ENCODE data around the gene CSNK1A1L. TPM values are rescaled to one million over a fixed set of nuclear protein-coding genes. Genes with fewer than 3 reads are reported as not detected.
"Not testable (repeated sequence)": the region's sequence is repeated elsewhere in the genome, so short reads cannot be mapped to it uniquely, and the experiment has no call there.

Gene CSNK1A1L
- total RNA-seq, 1 donor from 2014 or later: not detected

DNA sequence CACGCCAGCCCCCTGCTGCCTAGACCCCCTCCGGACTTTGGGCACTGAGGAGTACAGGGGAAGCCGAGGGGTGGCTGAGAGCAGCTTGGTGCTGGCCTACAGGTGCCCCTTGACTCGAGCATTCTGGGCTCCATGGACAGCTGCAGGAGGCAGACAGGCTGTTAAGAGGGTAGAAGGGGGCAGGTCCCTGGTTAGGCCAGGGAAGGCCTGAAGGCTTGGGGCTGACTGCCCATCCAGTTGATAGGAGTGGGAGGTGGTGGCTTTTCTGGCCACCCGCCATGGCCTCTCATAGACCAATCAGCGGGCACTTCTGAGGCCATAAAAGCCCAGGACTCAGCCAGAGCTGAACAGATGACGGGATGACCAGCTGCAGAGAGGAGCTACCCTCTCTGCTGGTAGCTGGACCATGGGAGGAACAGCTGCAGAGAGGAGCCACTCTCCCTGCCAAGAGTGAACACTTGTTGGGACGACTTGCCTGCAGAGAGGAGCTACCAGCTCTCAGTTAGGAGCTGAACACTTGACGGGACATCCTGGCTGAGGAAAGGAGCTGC is 35.2 kb downstream of the CSNK1A1L start:
- Mint-ChIP-seq H3K4me3 (ENCODE audit: low read depth) (no peak overlapping the region), H3K9me3 (no peaks in the 10 kb centered on the region), H3K27me3 (ENCODE audit: low read depth) (peaks cover 3% of the 10 kb centered on the region)

GRCh38 chr13:37069597-37070103 is 35.8 kb downstream of the CSNK1A1L start:
- Mint-ChIP-seq H3K9me3 (no peaks in the 10 kb centered on the region), H3K4me1 (ENCODE audit: low read depth) (no peaks in the 10 kb centered on the region), H3K27ac (no peak overlapping the region), H3K4me3 (ENCODE audit: low read depth) (no peak overlapping the region), H3K36me3 (ENCODE audit: low read depth) (no peaks in the 10 kb centered on the region), H3K27me3 (ENCODE audit: low read depth) (peaks cover 4% of the 10 kb centered on the region)
- intact Hi-C loops (cut with micrococcal nuclease): no loop called here
- DNase-seq (ENCODE audit: low spot score): no peak

More for the DNA sequence above, 35.2 kb downstream of the CSNK1A1L start:
- intact Hi-C loops (cut with micrococcal nuclease): no loop called here
- Mint-ChIP-seq H3K4me1 (ENCODE audit: low read depth) (no peaks in the 10 kb centered on the region), H3K36me3 (ENCODE audit: low read depth) (no peaks in the 10 kb centered on the region), H3K27ac (no peak overlapping the region)
- no peak for DNase-seq (ENCODE audit: low spot score)

- Mint-ChIP-seq H3K27ac (no peak overlapping the region), H3K4me1 (ENCODE audit: low read depth) (no peaks in the 10 kb centered on the region), H3K27me3 (ENCODE audit: low read depth) (peaks cover 7% of the 10 kb centered on the region), H3K4me3 (ENCODE audit: low read depth) (no peak overlapping the region), H3K36me3 (ENCODE audit: low read depth) (no peaks in the 10 kb centered on the region), H3K9me3 (no peaks in the 10 kb centered on the region)
- intact Hi-C loops (cut with micrococcal nuclease): no loop called here
- no peak for DNase-seq (ENCODE audit: low spot score)
These were observed 36.5 kb downstream of the CSNK1A1L start for GRCh38 chr13:37068962-37069361.

DNA sequence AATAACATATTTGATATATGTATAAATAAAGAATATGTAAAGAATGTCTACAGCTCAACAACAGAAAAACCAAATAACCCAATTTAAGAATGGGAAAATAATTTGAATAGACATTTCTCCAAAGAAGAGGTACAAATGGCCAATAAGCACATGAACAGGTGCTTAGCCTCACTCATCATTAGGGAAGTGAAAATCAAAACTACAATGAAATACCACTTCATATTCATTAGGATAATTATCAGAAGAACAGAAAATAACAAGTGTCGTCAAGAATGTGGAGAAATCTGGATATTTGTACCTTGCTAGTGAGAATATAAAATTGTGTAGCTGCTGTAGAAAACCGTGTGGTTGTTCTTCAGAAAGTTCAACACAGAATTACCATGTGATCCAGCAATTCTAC is 37.6 kb downstream of the CSNK1A1L start:
- no peak overlapping the region for H3K4me3 Mint-ChIP-seq (ENCODE audit: low read depth)
- no peak for DNase-seq (ENCODE audit: low spot score)
- peaks cover 6% of the 10 kb centered on the region for H3K27me3 Mint-ChIP-seq (ENCODE audit: low read depth)
- H3K27ac Mint-ChIP-seq: no peak overlapping the region
- H3K4me1 Mint-ChIP-seq (ENCODE audit: low read depth): no peaks in the 10 kb centered on the region
- no peaks in the 10 kb centered on the region for H3K36me3 Mint-ChIP-seq (ENCODE audit: low read depth)
- no peaks in the 10 kb centered on the region for H3K9me3 Mint-ChIP-seq
- intact Hi-C loops (cut with micrococcal nuclease): no loop called here

- Mint-ChIP-seq H3K9me3 (no peaks in the 10 kb centered on the region), H3K36me3 (ENCODE audit: low read depth) (no peaks in the 10 kb centered on the region), H3K27me3 (ENCODE audit: low read depth) (peaks cover 11% of the 10 kb centered on the region), H3K4me3 (ENCODE audit: low read depth) (no peak overlapping the region), H3K4me1 (ENCODE audit: low read depth) (peaks cover 3% of the 10 kb centered on the region), H3K27ac (no peak overlapping the region)
- DNase-seq (ENCODE audit: low spot score): no peak
- intact Hi-C loops (cut with micrococcal nuclease): no loop called here
These were observed 39.5 kb downstream of the CSNK1A1L start for GRCh38 chr13:37065890-37066526.

DNA sequence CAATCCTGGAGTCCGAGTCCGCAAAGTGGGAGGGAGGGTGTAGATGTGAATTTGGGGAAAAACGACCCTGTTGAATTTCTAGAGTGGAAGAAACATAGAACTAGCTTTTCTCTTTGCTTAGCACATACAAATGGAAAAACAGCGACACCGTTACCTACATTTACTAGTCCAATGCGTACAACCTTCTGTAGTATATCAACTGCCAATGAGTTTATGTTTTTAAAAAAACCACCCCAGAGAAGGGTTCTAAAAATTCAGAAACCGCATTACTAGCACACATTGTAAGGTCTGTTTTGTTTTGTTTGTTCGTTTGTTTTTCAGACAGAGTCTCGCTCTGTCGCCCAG is 45.6 kb downstream of the CSNK1A1L start:
- intact Hi-C loops (cut with micrococcal nuclease): loop anchor here (1.0 to 2.0 kb wide), 2 partner anchors 60 to 241 kb away; partner anchors contain the start of genes EXOSC8 and RFXAP
- Mint-ChIP-seq H3K36me3 (ENCODE audit: low read depth) (peaks cover 35% of the 10 kb centered on the region), H3K4me1 (ENCODE audit: low read depth) (peaks cover 18% of the 10 kb centered on the region), H3K4me3 (ENCODE audit: low read depth) (peak overlapping the region; percentile 96), H3K27ac (peak overlapping the region; percentile 94), H3K9me3 (no peaks in the 10 kb centered on the region), H3K27me3 (ENCODE audit: low read depth) (peaks cover 11% of the 10 kb centered on the region)
- DNase-seq (ENCODE audit: low spot score): no peak

- DNase-seq (ENCODE audit: low spot score): peak; percentile 86
- peaks cover 41% of the 10 kb centered on the region for H3K36me3 Mint-ChIP-seq (ENCODE audit: low read depth)
- H3K4me3 Mint-ChIP-seq (ENCODE audit: low read depth): peak within 1 kb of the TSS; percentile 96
- no peaks in the 10 kb centered on the region for H3K9me3 Mint-ChIP-seq
- peaks cover 18% of the 10 kb centered on the region for H3K4me1 Mint-ChIP-seq (ENCODE audit: low read depth)
- H3K27me3 Mint-ChIP-seq (ENCODE audit: low read depth): peaks cover 5% of the 10 kb centered on the region
- intact Hi-C loops (cut with micrococcal nuclease): loop anchor here (1.0 to 2.0 kb wide), 2 partner anchors 59 to 240 kb away; partner anchors contain the start of genes EXOSC8 and RFXAP
- H3K27ac Mint-ChIP-seq: peak within 1 kb of the TSS; percentile 94
These were observed 46.3 kb downstream of the CSNK1A1L start, which contains the start of gene SUPT20H for GRCh38 chr13:37058910-37059847. Gene SUPT20H (minus strand): TSS chr13:37059688. CDS start chr13:37051490, 8,198 bp downstream.

DNA sequence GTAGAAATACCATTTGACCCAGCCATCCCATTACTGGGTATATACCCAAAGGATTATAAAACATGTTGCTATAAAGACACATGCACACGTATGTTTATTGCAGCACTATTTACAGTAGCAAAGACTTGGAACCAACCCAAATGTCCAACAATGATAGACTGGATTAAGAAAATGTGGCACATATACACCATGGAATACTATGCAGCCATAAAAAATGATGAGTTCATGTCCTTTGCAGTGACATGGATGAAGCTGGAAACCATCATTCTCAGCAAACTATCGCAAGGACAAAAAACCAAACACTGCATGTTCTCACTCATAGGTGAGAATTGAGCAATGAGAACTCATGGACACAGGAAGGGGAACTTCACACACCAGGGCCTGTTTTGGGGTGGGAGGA is 49.2 kb downstream of the CSNK1A1L start:
- intact Hi-C loops (cut with micrococcal nuclease); H3K4me3 Mint-ChIP-seq (ENCODE audit: low read depth); H3K27ac Mint-ChIP-seq; H3K9me3 Mint-ChIP-seq; DNase-seq (ENCODE audit: low spot score); H3K27me3 Mint-ChIP-seq (ENCODE audit: low read depth): not testable (repeated sequence)
- Mint-ChIP-seq H3K4me1 (ENCODE audit: low read depth) (peaks cover 27% of the 10 kb centered on the region), H3K36me3 (ENCODE audit: low read depth) (peaks cover 66% of the 10 kb centered on the region)

Other genes starting within 250 kb of the CSNK1A1L start
- gene SMAD9, start 185.4 kb downstream of the CSNK1A1L start, total RNA-seq: not detected in 2 replicates
- 45.6 and 49.8 TPM in 2 replicates for gene ALG5, start 106.3 kb downstream of the CSNK1A1L start, total RNA-seq
- 117 and 126 TPM in 2 replicates for gene EXOSC8, start 104.9 kb downstream of the CSNK1A1L start, total RNA-seq
- gene SUPT20H, start 46.0 kb downstream of the CSNK1A1L start, total RNA-seq: 75.8 and 77.8 TPM in 2 replicates

Data from activated T-helper 2 cell treated with anti-CD3 and anti-CD28 coated beads, Interferon-gamma antibody, Interleukin-2, Interleukin-4, amounts not matched to agents 10 μg/mL and 5 μg/mL and 100 μg/mL, durations not matched to agents 14 hours and 24 hours and 36 hours (primary cell).